Activated T-cell treated with anti-CD3 and anti-CD28 coated beads, Interleukin-2, amount 50 U/mL, for 48 hours (primary cell): Measurements from ENCODE around the gene PSKH1.

Experiments used
- DNase-seq, 2 experiments: peaks; one replicate each; pipeline ENCODE4 v3.0.0-alpha.2; 2020

The PSKH1 gene

DNA sequence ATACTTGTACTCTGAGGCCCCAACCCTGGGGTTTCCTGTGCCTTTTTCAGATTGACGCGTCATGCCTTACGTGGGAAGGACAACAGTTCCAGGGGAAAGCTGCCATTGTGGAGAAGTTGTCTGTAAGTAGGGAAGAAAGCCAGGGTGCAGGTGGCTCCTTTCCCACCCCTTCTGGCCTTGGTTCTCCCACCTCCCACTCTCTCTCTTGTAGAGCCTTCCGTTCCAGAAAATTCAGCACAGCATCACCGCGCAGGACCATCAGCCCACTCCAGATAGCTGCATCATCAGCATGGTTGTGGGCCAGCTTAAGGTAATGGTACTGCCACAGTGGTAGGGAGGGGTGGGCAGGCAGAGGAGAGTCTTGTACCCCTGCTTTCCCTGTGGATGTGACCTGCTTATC is 24.8 kb upstream of the PSKH1 start:
- DNase-seq: no peak

DNA sequence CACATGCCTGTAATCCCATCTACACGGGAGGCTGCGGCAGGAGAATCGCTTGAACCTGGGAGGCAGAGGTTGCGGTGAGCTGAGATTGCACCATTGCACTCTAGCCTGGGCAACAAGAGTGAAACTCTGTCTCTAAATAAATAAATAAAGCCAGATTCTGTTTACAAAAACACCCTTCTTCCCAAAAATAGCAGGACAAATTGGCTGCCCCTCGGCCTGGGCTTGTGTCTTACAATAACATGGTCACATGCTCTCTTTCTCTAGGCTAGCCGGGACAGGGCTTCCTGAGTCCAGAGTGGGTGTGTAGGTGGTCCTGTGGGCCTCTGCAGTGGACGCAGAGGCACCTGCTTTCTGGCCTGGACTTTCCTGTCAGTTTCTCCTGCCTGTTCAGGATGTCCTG is 23.4 kb upstream of the PSKH1 start:
- no peak for DNase-seq

DNA sequence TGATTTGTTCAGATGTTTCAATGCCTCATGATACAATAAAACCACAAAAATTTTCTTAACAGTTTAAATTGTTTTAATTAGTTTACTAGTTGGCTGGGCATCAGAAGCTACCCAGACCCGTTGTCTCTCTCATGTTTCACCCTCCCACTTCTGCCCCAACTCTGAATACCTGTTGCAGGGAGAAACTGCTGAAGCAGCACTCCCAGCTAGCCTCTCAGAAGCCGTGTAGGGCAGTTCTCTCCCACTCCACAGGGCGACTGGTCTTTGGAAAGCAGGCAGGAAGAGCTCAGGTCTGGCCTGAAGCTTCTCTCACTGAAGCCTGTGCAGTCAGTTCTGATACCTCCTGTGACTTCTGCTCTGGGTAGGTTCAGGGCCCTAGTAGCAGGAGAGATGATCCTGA is 21.8 kb upstream of the PSKH1 start:
- DNase-seq: no peak

DNA sequence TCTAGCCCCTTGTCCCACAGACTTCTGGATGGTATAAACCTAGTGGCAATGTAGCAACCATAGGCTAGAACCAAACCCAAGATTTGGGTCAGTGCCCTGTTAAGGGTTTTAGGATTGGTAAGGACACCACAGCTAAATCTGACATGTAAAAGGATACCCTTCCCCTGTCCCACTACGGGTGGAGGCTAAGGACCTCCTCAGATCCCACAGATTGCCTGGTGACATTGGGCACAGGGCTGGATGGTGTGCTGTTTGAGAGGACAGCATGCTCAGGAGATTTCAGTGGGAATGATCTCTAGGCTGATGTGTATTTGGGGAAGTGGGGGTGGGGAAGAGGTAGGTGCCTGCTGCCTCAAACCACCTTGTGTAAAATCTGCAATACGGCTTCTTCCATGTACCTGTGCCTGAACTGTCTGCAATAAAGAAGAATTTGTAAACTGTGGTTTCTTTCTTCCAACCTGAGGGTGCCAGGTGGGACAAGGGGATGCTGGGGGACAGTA is 20.9 kb upstream of the PSKH1 start:
- no peak for DNase-seq

DNA sequence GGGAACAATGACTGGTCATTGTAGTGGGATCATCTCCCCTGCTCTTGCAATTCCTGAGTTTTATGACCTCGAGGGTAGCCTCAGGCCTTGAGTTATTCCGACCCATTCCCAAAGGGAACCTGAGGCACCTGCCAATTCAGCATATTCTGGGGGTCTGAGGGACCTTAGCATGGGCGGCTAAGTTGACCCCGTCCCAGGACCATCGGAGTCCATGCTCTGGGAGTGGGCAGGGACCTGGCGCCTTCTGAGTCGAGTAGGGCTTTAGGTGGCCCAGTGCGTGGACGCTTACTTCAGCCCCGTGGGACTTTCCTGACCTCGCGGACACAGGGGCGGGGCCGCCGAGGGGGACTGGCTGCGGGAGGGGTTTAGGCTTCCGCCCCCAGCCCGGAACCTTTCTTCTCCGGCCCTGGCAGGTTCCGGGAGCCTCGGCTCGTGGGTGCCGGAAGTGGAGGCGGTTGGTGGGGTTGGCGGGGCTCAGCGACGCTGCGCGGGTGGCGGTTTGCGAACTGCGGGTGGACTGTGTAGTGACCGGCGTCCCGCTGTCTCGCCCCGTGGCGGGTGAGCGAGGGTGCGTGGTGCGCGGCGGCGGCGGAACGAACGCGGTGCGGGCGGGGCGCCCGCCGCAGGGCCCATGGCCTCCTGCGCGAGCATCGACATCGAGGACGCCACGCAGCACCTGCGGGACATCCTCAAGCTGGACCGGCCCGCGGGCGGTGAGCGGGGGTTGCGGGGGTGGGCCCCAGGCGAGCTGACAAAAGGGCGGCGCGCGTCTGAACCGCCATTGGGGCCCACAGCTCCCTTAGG is 20.2 kb upstream of the PSKH1 start, which contains the start of gene EDC4:
Gene EDC4, plus strand, starts transcription at position 422 of the 804 bp plus-strand sequence. Its CDS starts 210 bp downstream, at position 632.
- DNase-seq: peak; percentile 96

DNA sequence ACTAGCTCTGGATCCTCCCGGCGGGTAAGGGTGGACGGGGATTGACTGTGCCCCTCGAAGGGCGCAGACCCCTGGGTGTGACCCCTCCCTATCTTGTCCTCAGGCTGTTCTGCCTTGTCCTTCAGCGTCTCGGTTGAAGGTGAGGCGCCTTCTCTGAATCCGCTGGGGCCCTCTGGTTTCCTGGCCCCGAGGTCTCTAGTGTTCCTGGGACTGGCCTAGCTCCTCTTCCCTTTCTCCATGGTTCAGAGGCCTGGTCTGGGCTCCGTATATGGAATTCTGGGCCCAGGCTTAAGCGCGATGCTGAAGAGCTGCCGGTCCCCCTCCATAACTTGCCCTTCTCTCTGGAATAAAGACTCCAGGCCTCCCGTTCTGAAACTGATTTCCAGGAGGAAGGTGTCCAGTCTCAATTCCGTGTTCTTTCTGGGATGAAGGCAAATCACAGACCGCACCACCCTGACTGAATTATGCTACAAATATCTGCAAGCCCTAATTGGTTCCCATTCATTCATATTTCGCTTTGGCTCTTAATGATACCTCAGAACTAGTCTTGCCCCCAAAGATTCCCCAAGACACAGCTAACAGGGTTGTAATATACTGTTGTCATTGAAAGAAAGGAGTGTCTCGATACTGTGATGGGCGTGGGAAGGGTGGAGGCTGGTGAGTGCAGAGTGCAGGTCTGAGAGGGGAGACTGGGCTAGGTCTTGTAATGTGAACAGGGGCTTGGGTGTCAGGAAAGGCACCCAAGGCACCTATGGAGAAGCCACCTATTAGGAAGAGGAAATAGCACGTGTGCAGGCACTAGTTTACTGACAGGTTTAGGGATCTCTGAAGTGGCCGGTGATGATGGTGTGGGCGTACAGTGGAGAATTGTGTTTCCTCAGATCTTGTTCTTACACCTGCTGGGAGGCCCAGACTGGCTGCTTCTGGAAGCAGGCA is 19.4 kb upstream of the PSKH1 start:
- DNase-seq: peak in 1 of 2 experiments; percentile 25

DNA sequence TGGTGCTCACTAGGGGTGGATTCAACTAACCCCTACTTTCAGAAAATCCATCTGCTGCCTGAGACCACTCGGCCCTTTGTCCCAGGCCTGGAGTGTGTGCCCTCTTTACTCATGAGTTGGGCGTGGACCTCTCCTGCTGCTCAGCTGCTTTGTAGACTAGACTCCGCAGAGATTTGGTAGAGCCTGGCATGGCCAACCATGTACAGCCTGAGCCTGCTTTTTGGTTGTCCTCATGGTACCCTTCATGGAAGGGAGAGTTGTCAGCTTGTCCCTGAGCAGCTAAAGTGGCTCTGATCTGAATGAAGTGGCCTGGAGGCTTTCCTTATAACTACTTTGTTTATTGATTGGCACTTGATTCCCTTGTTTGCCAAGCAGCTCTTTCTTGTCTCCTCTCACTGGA is 18.7 kb upstream of the PSKH1 start:
- DNase-seq: no peak

- DNase-seq: no peak
These were observed 16.0 kb upstream of the PSKH1 start for GRCh38 chr16:67877064-67877463.

DNA sequence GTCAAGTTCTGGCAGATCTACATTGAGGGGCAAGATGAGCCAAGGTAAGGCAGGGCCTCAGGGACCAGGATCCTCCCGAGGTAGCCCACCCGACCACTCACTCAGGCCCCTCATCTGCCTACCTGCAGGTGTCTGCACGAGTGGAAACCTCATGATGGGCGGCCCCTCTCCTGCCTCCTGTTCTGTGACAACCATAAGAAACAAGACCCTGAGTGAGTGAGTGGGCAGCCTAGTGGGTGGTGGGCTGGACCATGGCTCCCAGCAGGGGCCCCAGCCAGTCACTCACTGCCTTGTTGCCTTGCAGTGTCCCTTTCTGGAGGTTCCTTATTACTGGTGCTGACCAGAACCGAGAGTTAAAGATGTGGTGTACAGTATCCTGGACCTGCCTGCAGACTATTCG is 14.8 kb upstream of the PSKH1 start:
- DNase-seq: no peak

DNA sequence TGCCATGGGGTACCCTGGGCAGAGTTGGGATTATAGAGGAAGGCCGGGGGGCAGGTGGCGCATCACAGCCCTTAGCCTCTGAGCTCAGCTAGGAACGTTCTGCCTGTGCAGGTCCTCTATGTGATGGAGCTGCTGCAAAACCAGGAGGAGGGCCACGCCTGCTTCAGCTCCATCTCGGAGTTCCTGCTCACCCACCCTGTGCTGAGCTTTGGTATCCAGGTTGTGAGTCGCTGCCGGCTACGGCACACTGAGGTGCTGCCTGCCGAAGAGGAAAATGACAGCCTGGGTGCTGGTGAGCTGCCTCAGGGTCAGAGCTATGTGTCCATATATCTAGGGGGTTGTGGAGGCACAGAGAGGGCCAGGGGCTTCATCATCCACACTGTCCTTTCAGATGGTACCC is 14.2 kb upstream of the PSKH1 start:
- DNase-seq: no peak

GRCh38 chr16:67879462-67879861 is 13.6 kb upstream of the PSKH1 start:
- no peak for DNase-seq

DNA sequence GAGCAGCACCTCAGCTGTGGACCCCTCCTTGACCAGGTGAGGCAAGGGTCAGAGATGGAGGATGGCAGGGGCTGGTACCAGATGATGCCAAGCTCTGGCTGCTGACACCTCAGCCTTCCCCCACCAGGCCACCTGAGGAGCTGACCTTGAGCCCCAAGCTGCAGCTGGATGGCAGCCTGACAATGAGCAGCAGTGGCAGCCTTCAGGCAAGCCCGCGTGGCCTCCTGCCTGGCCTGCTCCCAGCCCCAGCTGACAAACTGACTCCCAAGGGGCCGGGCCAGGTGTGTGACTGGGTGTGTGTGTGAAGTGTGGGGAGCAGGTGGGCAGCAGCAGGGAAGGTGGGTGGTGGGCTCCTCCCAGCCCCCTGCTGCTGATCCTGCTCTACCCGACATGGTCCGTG is 13.1 kb upstream of the PSKH1 start:
- DNase-seq: no peak

DNA sequence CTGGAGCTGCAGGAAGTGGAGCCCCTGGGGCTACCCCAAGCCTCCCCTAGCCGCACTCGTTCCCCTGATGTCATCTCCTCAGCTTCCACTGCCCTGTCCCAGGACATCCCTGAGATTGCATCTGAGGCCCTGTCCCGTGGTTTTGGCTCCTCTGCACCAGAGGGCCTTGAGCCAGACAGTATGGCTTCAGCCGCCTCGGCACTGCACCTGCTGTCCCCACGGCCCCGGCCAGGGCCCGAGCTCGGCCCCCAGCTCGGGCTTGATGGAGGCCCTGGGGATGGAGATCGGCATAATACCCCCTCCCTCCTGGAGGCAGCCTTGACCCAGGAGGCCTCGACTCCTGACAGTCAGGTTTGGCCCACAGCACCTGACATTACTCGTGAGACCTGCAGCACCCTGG is 12.5 kb upstream of the PSKH1 start:
- no peak for DNase-seq

- DNase-seq: no peak
These were observed 11.4 kb upstream of the PSKH1 start for GRCh38 chr16:67881621-67882161.

- DNase-seq: no peak
These were observed 10.5 kb upstream of the PSKH1 start for GRCh38 chr16:67882374-67883145.

- no peak for DNase-seq
These were observed 9.7 kb upstream of the PSKH1 start for GRCh38 chr16:67883146-67883871.

GRCh38 chr16:67883872-67884261 is 9.2 kb upstream of the PSKH1 start:
- DNase-seq: peak; percentile 80 to 83

- no peak for DNase-seq
These were observed 8.4 kb upstream of the PSKH1 start, which contains the start of gene NRN1L for GRCh38 chr16:67884684-67885083. Gene NRN1L (plus strand): TSS chr16:67884885. CDS start chr16:67884904, 19 bp downstream.

DNA sequence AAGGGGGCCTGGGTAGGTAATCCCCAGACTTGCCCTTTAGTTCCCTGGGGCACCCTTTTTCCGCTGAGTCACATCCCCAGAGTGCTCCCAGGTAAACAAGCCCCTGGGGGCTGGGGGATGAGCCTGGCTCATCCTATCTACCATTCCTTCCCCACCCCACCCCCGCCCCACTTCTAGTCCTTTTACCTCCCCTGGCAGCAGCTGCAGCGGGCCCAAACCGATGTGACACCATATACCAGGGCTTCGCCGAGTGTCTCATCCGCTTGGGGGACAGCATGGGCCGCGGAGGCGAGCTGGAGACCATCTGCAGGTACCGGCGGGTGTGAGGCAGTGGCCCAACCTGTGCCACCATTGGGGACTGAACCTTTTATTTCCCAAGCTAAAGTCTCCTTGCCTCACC is 7.5 kb upstream of the PSKH1 start:
- no peak for DNase-seq

GRCh38 chr16:67885976-67886375 is 7.1 kb upstream of the PSKH1 start:
- no peak for DNase-seq

- DNase-seq: no peak
These were observed 6.7 kb upstream of the PSKH1 start for GRCh38 chr16:67886387-67886786.

GRCh38 chr16:67888331-67888730 is 4.7 kb upstream of the PSKH1 start:
- DNase-seq: no peak
